Activated CD4-positive, CD25-positive, alpha-beta regulatory T cell treated with anti-CD3 and anti-CD28 coated beads, Interleukin-2, amount 50 U/mL, for 16 hours (primary cell): ENCODE results near the gene BTN2A1.
A peak's percentile ranks its signal among the peaks of the same experiment; 100 is the strongest.

ENCODE experiments used
- DNase-seq: peaks from one replicate; pipeline ENCODE4 v3.0.0-alpha.2; 2020; ENCODE audit warnings: low read depth, low spot score

BTN2A1 gene

GRCh38 chr6:26468829-26469228 is 11.1 kb downstream of the BTN2A1 start:
- DNase-seq: no peak

GRCh38 chr6:26470643-26471042 is 12.9 kb downstream of the BTN2A1 start:
- no peak for DNase-seq

- no peak for DNase-seq
These were observed 14.2 kb downstream of the BTN2A1 start for GRCh38 chr6:26471970-26472369.

GRCh38 chr6:26472549-26473290 is 15.0 kb downstream of the BTN2A1 start:
- DNase-seq: no peak

- DNase-seq: no peak
These were observed 15.6 kb downstream of the BTN2A1 start for GRCh38 chr6:26473429-26473757.

- peak; percentile 64 for DNase-seq
These were observed 16.1 kb downstream of the BTN2A1 start for GRCh38 chr6:26473758-26474438.

- DNase-seq: no peak
These were observed 16.7 kb downstream of the BTN2A1 start for GRCh38 chr6:26474439-26474881.

- no peak for DNase-seq
These were observed 18.3 kb downstream of the BTN2A1 start for GRCh38 chr6:26475823-26476729.

- DNase-seq: no peak
These were observed 19.1 kb downstream of the BTN2A1 start for GRCh38 chr6:26476896-26477295.

GRCh38 chr6:26477426-26477825 is 19.7 kb downstream of the BTN2A1 start:
- no peak for DNase-seq

- no peak for DNase-seq
These were observed 20.6 kb downstream of the BTN2A1 start for GRCh38 chr6:26478100-26478984.

- DNase-seq: no peak
These were observed 21.2 kb downstream of the BTN2A1 start for GRCh38 chr6:26478985-26479278.

GRCh38 chr6:26482338-26482737 is 24.6 kb downstream of the BTN2A1 start:
- no peak for DNase-seq

GRCh38 chr6:26483727-26484126 is 26.0 kb downstream of the BTN2A1 start:
- no peak for DNase-seq

GRCh38 chr6:26484161-26484560 is 26.4 kb downstream of the BTN2A1 start:
- no peak for DNase-seq

- no peak for DNase-seq
These were observed 27.5 kb downstream of the BTN2A1 start for GRCh38 chr6:26485112-26485780.

GRCh38 chr6:26486358-26486757 is 28.6 kb downstream of the BTN2A1 start:
- no peak for DNase-seq

- no peak for DNase-seq
These were observed 29.7 kb downstream of the BTN2A1 start for GRCh38 chr6:26487466-26487865.

- DNase-seq: no peak
These were observed 32.5 kb downstream of the BTN2A1 start for GRCh38 chr6:26489996-26490964.

GRCh38 chr6:26491604-26492003 is 33.8 kb downstream of the BTN2A1 start:
- DNase-seq: no peak
